UCSD-AML1 (cell line): Measurements from ENCODE around the gene SBNO1.
"Not testable (repeated sequence)": the region's sequence is repeated elsewhere in the genome, so short reads cannot be mapped to it uniquely, and the experiment has no call there.

Source experiments
- DNase-seq: peaks from one replicate; lab custom pipeline; 2025; ENCODE audit not compliant: unreplicated experiment; lab: John Stamatoyannopoulos, UW

The SBNO1 gene

DNA sequence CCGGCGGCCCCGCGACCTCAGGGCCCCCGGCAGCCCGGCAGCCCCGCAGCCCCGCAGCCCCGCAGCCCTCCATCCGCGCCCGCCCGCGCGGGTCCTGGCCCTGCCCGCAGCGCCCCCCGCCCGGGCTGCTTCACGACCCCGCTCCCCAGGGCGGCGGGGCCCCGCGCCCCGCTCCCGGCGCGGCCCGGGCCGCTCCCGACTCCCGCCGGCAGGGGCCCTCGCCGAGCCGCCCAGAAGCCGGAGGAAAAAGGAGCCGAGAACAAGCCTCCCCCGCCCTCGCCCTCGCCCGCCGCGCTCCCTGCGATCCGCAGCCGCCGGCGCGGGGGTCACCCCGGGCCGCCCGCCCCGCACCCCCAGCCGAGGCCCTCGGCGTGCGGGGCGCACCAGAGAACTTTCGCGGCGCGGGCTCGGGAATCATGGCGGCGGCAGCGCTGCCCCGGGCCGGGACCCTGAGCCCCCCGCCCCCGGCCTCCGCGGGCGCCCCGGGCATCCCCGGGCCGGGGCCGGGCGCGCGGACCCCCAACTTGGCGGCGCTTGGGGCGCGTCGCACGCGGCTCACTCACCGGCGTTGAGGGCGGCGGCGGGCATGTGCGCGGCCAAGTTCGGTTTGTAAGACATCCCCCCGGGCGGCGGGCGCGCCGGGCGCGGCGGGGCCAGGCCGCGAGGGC lies 93.5 kb downstream of the SBNO1 start:
- peak; percentile 67 for DNase-seq

DNA sequence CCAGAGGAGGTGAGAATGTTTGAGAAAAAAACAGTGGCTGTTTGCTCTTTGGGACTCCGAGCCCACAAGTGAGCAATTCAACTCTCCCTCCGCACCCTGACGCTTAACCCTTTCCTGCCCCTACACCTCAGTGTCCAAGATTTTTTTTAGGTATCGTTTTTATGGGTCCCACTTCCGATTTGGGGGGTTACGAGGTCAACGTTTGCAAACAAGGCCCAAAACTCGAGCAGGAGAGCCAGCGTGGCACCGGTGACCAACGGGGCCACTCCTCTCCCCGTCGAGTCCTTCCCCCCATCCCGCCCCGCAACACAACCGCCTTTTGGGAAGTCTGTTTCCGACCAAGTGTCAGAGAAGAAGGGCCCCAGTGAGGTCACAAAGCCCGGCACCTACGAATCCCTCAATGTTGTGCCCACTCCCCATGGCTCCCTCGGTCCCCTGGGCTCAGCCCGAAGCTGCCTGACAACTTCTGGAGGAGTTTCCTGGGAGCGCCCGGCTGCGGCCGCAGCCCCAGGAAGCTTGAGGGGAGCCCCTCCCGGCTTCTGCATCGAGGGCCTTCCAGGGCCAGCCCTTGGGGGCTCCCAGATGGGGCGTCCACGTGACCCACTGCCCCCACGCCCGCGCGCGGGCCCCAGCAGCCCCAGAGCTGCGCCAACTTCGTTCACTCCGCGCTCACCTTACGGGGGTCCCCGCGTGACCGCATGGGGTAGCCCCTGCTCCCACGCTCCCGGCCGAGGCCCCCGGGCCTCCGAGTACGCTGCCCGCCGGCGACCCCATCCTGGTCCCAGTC lies 94.2 kb downstream of the SBNO1 start:
- peak; percentile 33 for DNase-seq

DNA sequence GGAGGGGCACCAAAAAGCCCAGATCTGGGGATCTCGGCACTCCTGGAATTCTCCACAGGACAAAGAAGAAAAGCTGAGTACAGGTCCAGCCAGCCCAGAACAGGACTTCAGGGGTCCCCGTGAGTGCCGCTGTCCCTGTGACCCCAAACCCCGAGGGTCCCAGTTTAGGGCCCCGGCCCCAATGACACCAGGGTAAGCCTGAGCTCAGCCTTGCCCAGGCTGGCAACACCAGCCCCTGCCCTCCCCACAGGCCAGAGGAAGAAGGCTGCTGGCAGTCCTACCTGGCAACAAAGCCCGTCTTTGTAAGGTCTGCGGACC lies 94.8 kb downstream of the SBNO1 start:
- DNase-seq, result no peak

DNA sequence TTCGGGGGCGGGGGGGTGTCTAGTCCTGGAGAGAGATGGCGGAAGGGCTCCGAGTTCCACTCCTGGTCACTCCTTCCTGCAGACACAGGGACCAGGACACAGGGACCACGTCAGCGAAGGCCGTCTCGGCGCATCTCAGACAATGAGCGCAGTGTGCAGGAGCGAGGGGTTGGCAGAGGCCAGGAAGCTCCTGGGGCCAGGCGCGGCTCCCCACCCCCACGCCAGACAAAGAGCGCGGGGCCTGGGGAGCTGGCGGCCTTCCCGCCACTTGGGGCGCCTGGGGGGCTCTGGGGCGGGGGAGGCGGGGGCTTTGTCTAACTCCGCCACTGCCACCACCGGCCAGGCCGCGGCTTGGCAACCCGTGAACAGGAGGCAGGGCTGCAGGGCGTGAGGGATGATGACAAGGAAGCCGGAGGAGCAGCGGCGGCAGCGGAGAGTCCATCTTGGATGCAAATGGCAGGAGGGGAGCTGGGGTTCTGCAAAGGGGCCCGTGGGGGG lies 95.2 kb downstream of the SBNO1 start:
- DNase-seq, result no peak

DNA sequence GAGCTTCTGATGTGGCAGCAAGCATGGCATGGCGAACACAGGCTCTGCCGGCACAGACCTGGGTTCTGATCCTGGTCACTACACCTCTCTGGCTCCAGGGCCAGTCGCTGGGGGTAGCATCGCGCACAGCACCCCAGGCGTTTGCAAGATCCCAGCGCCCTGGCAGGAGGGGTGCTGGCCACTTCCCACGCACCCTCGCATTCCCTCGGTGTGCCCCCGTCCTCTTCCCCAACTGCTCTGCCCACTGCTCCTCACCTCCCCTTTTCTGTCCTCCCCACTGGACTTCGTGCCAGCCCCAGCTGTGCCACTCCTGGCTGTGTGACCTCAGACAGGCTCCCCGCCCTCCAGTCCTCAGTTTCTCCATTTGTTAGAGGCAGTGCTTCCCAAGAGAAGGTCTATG lies 95.8 kb downstream of the SBNO1 start:
- DNase-seq, result no peak

DNA sequence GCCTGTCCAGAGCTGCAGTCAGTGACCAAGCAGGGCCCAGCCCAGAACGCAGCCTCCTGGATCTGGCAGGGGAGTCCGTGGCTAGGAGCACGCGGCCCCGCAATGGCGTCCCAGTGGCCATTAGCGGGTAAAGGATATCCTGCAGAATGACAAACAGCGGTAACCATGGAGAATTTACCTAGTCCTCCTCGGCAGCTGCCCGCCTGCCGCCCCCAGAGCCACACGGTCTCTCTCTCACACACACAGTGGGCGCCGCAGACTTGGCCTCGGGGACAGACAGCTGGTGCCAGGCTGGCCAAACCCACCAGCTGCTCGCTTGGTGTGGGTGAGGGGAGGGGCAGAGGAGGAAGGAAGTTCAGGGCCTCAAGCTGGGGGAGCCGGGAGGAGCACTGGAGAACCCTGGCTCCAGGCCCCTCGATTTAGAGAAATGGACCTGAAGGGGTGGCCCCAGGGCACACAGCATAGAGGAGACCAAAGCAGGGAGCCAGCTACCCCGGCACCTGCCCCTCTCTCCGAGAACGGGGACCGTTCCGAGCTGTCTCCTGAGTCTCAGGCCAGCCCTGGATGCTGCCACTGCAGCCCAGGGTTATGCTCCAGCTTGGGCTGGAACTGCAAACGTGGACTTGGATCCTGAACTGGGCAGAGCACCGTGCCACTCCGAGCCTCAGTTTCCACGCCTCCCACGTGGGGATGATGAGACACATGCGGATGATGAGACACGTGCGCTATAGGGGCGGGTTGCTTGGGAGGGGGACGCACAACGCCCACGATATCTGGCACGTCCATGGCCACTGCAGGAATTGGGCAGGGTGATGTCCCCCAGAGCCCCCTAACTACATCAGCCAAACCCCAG lies 96.4 kb downstream of the SBNO1 start:
- DNase-seq, result peak; percentile 60

DNA sequence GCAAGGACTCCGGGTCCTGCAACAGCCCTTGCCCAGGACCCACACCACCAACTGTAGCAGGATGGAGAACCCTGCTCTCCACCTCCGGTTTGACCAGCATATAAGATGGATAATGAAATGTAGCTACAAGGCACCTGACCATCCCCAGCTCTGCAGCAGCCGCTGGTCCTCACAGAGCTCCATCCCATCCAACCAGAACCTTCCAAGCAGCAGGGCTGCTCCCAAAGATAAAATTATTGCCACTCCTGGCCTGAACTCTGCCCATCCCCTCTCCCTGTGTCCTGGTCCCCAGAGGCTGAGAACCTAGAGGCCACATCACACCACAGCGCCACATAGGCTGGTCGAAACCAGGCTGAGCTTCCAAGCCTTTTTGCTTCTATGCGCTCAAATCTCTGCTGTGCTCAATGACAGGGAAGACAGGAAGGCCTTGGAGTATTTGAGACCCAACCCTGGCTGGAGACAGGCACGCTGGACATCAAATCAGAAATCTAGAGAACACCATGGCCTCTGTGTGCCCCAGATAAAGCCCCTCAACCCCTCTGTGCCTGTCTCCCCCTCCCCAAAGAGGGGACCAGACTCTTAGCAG lies 97.2 kb downstream of the SBNO1 start:
- no peak for DNase-seq

DNA sequence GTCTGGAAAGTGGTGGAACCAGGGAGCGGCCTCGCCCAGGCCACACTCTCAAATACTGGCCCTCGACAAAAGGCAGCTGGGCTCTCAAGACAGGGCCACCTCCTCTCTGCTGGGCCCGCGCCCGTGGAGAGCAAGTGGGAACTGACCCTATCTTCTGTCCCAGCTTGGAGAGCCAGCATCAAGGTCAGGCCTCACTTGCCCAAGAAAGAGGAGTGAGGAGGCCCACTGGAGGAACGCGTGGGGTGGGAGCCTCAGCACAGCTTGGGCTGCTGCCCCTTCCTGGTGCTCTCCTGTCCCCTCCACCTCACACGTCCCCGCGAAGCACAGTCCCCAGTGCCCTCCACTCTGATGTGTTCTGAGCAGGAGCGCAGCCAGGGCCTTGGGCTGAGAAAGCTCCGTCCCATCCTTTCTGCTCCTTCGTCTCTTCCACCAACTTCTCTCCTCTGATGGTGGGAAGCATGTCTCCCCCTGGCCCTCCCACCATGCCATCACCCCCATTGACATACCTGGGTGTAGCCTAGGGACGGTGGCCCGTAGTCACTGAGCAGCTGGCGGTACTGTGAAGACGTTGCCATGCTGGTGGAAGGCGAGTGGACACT lies 97.9 kb downstream of the SBNO1 start:
- no peak for DNase-seq

DNA sequence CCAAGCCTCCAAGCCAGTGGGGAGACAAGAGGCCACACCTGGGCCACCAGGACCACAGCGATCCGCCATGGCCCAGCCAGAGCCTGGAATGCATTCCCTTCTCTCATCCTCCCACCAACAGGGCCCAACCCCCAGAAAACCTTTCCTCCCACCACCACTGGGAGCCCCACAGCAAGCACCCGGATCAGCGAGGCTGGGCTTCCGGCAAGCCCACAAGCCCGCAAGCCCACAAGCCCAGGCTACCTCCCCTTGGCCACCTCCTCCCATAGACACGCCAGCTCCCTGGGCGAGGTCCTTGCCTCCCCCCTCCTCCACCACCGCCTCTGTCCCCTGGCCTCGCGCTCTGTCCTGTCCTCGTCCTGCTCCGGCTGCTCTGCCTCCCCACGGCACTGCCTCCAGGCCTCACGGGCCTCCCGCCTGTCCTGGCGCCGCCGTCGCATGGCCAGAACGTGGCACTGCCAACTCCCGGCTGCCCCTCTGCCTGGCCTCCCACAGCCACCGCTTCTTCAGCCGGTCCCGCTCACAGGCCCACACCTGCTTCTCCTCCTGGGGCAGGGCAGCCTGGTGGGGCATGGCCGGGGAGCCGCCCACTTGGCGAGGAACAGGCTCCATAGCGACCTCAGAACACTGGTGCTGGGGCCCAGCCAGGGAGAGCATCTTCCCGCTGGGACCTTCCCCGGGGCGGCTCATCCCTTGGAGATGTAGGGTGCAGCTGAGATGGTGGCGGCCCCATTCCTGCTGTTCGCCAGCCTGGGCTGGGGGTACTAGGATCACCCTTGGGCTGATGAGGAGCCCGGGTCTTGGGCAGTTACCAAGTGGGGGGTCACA lies 98.6 kb downstream of the SBNO1 start:
- no peak for DNase-seq

DNA sequence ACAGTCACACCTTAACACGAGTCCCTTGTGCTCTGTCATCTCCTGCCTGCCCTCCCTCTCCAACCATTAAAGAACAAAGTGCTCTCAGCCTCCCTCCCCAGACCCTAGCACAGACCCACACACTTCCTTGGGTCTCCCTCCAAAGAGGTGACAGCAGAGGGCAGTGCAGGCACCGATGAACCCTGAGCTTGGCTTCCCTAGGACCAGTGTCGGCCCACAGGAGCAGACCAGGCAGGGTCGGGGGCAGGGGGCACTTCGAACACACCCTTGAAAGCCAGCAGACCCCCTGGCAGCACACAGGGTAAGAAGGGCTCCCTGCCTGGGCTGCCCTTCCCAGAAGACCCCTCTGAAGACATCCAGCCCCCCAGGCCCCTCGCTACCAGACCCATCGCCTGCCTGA lies 100.0 kb downstream of the SBNO1 start:
- DNase-seq, result peak; percentile 33

DNA sequence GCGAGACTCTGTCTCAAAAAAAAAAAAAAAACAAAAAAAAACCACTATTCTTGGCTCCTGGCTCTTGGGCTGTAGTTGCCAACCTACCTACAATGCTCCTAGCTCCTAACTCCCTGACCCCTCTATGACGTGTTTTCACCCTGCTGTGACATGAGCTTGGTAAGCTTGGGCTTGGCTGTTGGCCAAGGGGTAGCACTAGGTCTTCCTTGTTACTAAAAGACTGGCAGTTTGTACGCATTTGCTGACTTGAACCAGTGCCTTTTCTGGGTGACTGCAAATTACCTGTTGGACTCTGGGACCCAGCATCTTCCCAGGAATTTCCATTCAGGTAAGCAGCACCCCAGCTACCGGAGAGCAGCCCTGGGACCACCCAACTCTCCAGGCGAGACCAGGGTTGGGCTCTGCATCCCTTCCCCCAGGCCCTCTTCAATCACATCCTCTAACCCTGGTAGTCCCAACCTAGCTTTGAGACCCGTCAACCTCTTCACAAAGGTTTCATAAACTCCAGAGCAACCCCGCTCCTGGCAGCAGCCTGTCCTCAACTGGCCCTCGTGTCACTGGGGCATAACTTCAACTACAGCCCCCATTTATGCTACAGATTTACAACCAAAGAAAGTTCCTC lies 101.3 kb downstream of the SBNO1 start:
- DNase-seq, result no peak

DNA sequence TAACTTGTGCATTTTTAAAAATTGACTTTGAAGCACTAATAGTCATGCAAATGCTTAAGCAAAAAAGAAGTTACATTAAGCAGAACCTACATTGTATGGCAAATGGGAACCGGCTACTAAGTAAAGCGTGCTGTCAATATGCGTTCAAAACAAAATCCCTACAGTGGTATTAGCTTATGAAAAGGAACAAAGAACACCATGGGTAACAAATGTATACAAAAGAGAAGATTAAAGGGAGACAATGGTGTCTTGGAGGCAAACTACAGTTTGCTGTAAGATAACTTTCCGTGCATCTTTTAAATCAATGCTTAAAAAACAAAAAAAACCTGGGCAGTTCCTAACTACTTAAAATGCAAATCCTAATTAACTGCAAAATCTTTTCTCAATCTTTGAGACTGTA lies 103.5 kb downstream of the SBNO1 start:
- no peak for DNase-seq

DNA sequence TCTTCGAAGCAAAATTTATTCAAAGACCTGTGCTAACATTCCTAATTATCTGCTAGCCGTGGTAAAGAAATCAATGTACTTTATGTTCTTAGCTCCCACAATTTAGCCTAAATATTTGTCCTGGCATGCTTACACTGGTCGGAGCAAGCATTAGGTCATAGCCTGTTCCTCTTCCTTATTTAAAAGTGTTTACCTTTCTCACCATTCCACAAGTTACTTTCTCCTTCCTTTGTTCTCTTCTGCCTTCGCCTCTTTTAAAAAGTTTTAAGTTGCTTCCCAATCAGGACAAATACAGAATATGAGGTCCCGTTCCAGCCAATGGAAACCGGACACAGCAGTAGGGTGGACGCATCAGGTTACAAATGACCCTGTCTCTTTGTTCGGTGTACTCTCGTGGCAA lies 104.6 kb downstream of the SBNO1 start:
- no peak for DNase-seq

DNA sequence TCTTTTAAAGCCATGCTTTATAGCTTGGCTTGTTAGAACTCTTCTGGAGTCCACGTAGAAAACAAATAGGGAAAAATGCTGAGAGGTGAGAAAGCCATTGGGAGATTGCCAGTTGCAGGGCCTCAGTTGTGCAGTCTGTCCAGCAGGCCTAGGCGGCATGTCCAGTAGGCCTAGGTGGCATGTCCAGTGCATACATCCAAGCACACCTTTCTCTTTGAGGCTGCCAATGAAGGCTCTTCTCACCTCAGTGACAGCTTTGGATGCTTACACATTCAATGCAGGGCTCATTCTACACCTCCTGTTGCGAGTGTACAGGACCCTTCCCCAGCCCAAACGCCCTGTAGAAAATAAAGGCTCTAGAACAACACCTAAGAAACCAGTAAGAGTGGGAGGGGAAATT lies 106.1 kb downstream of the SBNO1 start:
- no peak for DNase-seq

DNA sequence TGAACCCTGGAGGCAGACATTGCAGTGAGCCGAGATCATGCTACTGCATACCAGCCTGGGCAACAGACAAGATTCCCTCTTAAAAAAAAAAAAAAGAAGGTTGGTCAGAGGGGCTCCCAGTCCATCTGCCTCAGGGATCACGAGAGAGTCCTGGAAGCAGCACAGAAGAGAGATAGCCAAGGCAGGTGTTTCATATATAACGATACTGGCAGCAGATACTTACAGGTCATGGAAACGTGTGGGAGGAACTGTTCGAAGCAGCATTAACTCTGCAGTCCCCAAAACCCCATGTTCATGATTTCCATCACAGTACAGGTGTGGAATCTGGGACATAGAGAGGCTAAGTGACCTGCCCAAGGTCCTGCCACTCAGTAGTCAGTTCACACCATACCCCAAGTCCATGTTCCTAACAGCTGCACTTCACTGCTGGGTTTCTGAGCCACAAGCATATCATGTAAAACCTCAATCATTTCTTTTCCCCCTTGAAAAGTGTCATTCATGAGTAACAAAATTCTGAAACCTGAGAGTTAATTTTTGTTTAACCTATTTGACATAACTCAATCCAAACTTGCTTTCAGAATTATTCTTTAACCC lies 109.7 kb downstream of the SBNO1 start:
- no peak for DNase-seq

DNA sequence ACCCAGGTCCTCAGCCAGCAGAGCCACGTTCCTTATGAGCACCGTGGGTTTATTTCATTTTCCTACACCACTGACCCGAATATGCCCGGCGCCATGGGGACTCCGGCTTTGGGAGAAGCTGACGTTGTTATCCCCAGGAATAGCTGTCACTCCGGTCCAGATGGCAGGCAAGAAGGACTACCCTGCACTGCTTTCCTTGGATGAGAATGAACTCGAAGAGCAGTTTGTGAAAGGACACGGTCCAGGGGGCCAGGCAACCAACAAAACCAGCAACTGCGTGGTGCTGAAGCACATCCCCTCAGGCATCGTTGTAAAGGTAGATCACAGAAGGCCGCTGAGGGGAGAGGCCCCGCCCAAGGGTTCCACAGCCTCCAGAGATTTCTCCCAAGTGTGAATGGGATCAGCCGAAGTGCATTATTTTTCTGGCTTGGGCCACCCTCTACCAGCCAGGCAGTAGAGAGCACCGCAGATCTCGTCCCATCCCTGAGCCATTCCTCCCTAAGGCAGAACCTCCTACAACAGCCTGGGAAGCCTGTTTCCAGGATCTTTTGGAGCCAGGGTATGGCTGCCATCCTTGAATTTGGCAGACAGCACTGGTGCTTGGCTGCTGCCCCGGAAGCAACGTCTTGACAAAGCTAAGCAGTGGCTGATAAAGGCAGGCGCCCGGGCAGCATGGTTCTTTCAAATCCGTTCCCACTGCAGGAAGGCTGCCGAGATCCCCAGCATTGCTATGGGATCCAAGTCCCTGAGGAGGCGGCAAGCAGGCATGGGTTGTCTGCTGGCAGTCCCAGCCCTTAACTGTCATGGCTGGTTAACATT lies 110.8 kb downstream of the SBNO1 start:
- no peak for DNase-seq

DNA sequence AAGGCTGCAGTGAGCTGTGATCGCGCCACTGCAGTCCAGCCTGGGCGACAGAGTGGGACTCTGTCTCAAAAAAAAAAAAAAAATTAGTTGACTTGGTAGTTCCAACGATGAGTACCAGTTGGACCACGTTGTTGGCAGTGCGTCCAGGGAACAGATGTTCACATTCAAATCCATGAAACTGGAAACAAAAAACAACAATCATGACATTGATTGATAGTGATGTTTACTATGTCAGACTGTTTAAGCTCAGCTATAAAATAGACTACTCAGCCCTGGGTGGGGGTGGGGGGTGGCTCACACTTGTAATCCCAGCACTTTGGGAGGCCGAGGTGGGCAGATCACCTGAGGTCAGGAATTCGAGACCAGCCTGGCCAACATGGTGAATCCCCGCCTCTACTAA lies 112.3 kb downstream of the SBNO1 start:
- DNase-seq, result not testable (repeated sequence)

DNA sequence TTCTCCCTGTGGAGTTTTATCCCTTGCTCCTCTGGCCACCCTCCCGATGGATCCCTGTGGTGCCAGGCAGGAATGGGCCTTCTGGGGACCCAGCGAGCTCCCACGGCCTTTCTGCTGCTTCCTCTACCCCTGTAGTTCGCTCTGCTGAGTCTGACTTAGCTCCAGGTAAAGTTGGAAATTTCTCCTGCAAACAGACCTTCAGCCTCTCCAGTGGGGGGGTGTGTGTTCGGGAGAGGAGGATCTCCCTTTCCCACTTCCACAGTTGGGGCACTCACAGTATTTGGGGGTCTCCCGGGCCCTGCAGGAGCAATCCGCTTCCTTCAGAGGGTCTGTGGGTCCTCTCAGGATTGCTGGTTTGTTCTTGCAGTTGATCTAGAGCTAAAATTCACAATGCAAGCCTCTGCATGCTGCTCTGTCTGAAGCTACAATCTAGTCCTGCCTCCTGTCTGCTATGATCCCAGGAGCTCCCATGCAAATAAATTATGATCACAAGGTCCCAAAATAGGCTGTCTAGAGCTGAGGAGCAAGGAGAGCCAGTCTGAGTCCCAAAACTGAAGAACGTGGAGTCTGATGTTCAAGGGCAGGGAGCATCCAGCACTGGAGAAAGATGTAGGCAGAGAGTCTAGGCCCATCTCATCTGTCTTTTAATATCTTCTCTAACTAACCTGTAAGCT lies 113.1 kb downstream of the SBNO1 start:
- DNase-seq, result no peak
